Mesendoderm (in vitro differentiated cells): ENCODE measurements around the gene NXPE1.

ENCODE experiments used
- DNase-seq: peaks from one replicate; pipeline ENCODE4 v3.0.0; 2013
- H2AK5ac ChIP-seq: 2 replicates; pipeline ENCODE4 v1.6.1; 2013; ENCODE audit warnings: low read length, inconsistent platforms
- H2BK120ac ChIP-seq: 2 replicates; pipeline ENCODE4 v1.6.1; 2013; ENCODE audit warnings: low read depth, mild to moderate bottlenecking, low read length, moderate library complexity, mixed read lengths
- H2BK15ac ChIP-seq: replicated peaks from 2 replicates; pipeline ENCODE4 v1.6.1; 2013; ENCODE audit warnings: low read depth, mild to moderate bottlenecking, moderate library complexity
- H2BK5ac ChIP-seq: 2 replicates; pipeline ENCODE4 v1.6.1; 2013; ENCODE audit warnings: low read length, inconsistent platforms
- H3K18ac ChIP-seq: 2 replicates; pipeline ENCODE4 v1.6.1; 2013; ENCODE audit warnings: mild to moderate bottlenecking, low read length, mixed read lengths
- H3K23ac ChIP-seq: one replicate; pipeline ENCODE4 v1.6.1; 2013; ENCODE audit warnings: low read length
- H3K27ac ChIP-seq: 2 replicates; pipeline ENCODE4 v1.5.1; 2013; ENCODE audit warnings: low read depth, mild to moderate bottlenecking, inconsistent platforms, low read length, moderate library complexity
- H3K27me3 ChIP-seq: 2 replicates; pipeline ENCODE4 v1.6.1; 2013; ENCODE audit warnings: low read length, control low read depth, mild to moderate bottlenecking, inconsistent platforms; ENCODE audit not compliant: insufficient read depth, poor library complexity
- H3K36me3 ChIP-seq: 2 replicates; pipeline ENCODE4 v1.6.1; 2013; ENCODE audit warnings: low read length, inconsistent platforms; ENCODE audit not compliant: control insufficient read depth, insufficient read depth
- H3K4ac ChIP-seq: one replicate; pipeline ENCODE4 v1.6.1; 2013; ENCODE audit warnings: low read depth, mild to moderate bottlenecking, low read length, moderate library complexity
- H3K4me1 ChIP-seq: 2 replicates; pipeline ENCODE4 v1.6.1; 2013; ENCODE audit warnings: low read depth, low read length, inconsistent platforms; ENCODE audit not compliant: control insufficient read depth
- H3K4me2 ChIP-seq: 2 replicates; pipeline ENCODE4 v1.6.1; 2013; ENCODE audit warnings: low read length
- H3K4me3 ChIP-seq: 2 replicates; pipeline ENCODE4 v1.5.1; 2013; ENCODE audit warnings: mild to moderate bottlenecking, low read length
- H3K56ac ChIP-seq: one replicate; pipeline ENCODE4 v1.6.1; 2013; ENCODE audit warnings: low read length
- H3K79me1 ChIP-seq: 2 replicates; pipeline ENCODE4 v1.6.1; 2013; ENCODE audit warnings: low read length, inconsistent platforms
- H3K79me2 ChIP-seq: 2 replicates; pipeline ENCODE4 v1.6.1; 2013; ENCODE audit warnings: mild to moderate bottlenecking, low read length; ENCODE audit not compliant: control insufficient read depth, insufficient read depth
- H3K9ac ChIP-seq: 2 replicates; pipeline ENCODE4 v1.6.1; 2013; ENCODE audit warnings: low read length, inconsistent platforms
- H4K5ac ChIP-seq: one replicate; pipeline ENCODE4 v1.6.1; 2013; ENCODE audit warnings: low read length
- H4K8ac ChIP-seq: one replicate; pipeline ENCODE4 v1.6.1; 2013; ENCODE audit warnings: low read depth, mild to moderate bottlenecking, control low read depth, low read length, moderate library complexity
- WGBS: extraction: QIAGEN DNeasy Blood & Tissue Kit; methylation state at CpG from one replicate; pipeline ENCODE4 v1.1.7; 2013; ENCODE audit warnings: low lambda C conversion rate, missing lambda C conversion rate; ENCODE audit not compliant: insufficient coverage; ENCODE audit errors: extremely low coverage; 5-methylcytosine and 5-hydroxymethylcytosine counted together

The NXPE1 gene

DNA sequence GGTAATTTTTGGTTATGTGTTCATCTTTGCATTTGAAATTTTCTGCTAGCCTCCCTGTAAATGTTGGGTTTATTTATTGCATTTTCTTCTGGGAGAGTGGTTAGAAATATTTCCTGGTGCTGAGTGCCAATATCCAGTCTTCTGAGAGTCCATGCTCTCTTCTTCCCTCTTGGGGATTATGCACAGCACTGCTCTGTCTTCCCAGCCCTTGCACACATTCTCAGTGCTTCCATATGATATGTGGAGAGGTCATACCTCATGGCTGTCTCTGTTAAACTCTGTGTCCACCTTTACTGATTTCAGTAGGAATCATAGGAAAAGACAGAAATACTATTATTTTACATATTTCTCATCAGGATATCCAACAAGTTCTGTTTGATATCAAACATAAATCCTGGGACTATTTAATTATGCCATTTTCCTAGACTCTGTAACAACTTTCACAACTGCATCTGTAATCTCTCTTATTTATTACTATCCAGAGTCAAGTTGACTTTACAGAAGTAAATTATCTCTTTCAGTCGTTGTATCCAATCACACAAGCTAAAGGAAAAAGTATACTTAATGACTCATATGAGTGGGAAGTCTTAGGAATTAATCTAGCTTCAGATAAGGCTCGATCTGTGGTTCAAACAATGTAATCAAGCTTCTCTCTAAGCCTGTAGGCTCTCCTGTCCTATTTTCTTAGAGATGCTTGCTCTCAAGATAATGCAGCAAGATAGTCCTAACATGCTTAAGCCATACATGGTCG is 2.7 kb upstream of the NXPE1 start:
- Histone ChIP-seq H3K27ac (no peak overlapping the region), H2BK120ac (no peak overlapping the region), H3K4me2 (no peak overlapping the region), H2BK5ac (no peak overlapping the region), H3K18ac (no peak overlapping the region), H3K4me3 (no peak overlapping the region), H3K56ac (no peak overlapping the region), H3K36me3 (no peaks in the 10 kb centered on the region), H2BK15ac (no peak overlapping the region), H3K27me3 (no peaks in the 10 kb centered on the region), H3K79me2 (no peaks in the 10 kb centered on the region), H3K4ac (no peak overlapping the region), H3K4me1 (no peaks in the 10 kb centered on the region), H4K5ac (no peak overlapping the region), H3K9ac (no peak overlapping the region), H3K79me1 (no peaks in the 10 kb centered on the region), H2AK5ac (no peak overlapping the region), H4K8ac (no peak overlapping the region), H3K23ac (no peak overlapping the region)
- peak; percentile 18 for DNase-seq
- WGBS, result no CpG with 5 or more reads among the region's 3 CpGs

DNA sequence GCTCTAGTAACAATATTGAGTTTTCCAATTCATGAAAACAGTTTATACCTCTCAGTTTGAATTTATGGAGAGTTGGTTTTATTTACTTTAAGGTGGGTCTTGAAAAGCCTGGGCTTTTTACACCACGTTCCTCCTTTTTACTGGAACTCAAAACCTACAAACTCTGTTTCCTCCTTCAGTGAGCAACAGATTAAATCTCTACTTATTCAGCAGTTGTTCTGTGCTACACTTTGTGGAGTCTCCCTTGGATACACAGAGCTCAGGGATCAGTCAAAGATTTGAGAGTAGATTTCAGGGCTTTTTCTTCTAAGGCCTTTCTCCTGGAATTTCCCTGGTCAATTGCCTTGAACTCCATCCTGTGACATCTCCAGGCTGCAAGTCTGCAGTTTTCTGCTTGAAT is 3.5 kb downstream of the NXPE1 start:
- Histone ChIP-seq H4K5ac (no peak overlapping the region), H3K27ac (no peak overlapping the region)
- no CpG with 5 or more reads among the region's 1 CpG for WGBS

DNA sequence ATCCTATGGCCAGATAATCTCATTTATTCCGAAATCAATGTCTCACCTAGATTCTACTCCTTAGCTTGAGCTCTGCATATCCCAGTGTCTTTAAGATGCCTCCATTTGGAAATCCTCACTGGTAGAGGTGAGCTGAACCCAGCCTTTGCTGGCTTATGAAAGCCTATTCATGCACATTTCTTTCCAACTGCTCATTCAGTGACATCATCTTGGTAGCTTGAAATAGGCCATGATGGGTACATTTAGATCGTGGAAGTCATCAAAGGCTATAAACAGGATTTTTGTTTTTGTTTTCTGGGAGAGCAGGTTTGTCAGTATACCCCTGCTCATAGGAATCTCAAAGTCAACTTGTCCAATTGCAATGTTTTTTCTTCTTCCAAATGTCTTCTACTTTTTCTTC is 6.0 kb downstream of the NXPE1 start:
- Histone ChIP-seq H3K27me3 (no peaks in the 10 kb centered on the region), H4K8ac (no peak overlapping the region), H2BK120ac (no peak overlapping the region), H3K36me3 (no peaks in the 10 kb centered on the region), H3K9ac (no peak overlapping the region), H3K4me1 (no peaks in the 10 kb centered on the region), H3K18ac (no peak overlapping the region), H3K56ac (no peak overlapping the region), H2BK5ac (no peak overlapping the region), H4K5ac (no peak overlapping the region), H2BK15ac (no peak overlapping the region), H3K4me3 (no peak overlapping the region), H3K79me2 (no peaks in the 10 kb centered on the region), H3K23ac (no peak overlapping the region), H3K79me1 (no peaks in the 10 kb centered on the region), H3K27ac (no peak overlapping the region), H3K4me2 (no peak overlapping the region), H3K4ac (no peak overlapping the region), H2AK5ac (no peak overlapping the region)
- WGBS, result no CpG with 5 or more reads among the region's 2 CpGs
- DNase-seq, result no peak

More for the DNA sequence above, 3.5 kb downstream of the NXPE1 start:
- no peak overlapping the region for H2BK5ac ChIP-seq
- H3K4me2 ChIP-seq, result no peak overlapping the region
- no peak overlapping the region for H3K23ac ChIP-seq
- no peak overlapping the region for H3K18ac ChIP-seq
- H3K56ac ChIP-seq, result no peak overlapping the region
- no peak overlapping the region for H3K9ac ChIP-seq
- no peak overlapping the region for H3K4me3 ChIP-seq
- no peaks in the 10 kb centered on the region for H3K79me2 ChIP-seq
- no peaks in the 10 kb centered on the region for H3K36me3 ChIP-seq
- no peak overlapping the region for H2AK5ac ChIP-seq
- no peak overlapping the region for H2BK15ac ChIP-seq
- no peak for DNase-seq
- H3K79me1 ChIP-seq, result no peaks in the 10 kb centered on the region
- H3K4me1 ChIP-seq, result no peaks in the 10 kb centered on the region
- no peak overlapping the region for H2BK120ac ChIP-seq
- H3K4ac ChIP-seq, result no peak overlapping the region
- no peaks in the 10 kb centered on the region for H3K27me3 ChIP-seq
- H4K8ac ChIP-seq, result no peak overlapping the region

DNA sequence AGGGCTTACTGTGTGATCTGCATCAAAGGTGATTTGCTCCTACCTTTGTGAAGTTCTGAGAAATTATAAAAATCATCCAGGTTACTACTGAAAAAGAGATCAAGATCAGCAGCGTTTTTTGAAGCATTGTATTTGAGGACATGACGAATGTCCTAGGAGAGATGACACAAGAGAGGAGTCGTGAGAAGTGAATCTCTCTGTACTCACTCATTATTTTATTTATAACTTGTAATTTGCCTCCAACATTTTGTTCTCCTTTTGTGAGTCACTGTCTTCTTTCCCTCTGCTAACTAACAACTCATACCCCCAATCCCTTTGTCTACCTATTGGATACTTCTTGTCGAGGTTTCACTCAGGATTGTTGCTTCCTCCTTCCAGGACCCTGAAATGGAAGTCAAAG is 8.6 kb downstream of the NXPE1 start:
- no peaks in the 10 kb centered on the region for H3K27me3 ChIP-seq
- H4K8ac ChIP-seq, result no peak overlapping the region
- H3K36me3 ChIP-seq, result no peaks in the 10 kb centered on the region
- no peak for DNase-seq
- H3K4ac ChIP-seq, result no peak overlapping the region
- H2AK5ac ChIP-seq, result no peak overlapping the region
- no peak overlapping the region for H3K23ac ChIP-seq
- H3K56ac ChIP-seq, result no peak overlapping the region
- H3K79me2 ChIP-seq, result no peaks in the 10 kb centered on the region
- H3K27ac ChIP-seq, result no peak overlapping the region
- H3K79me1 ChIP-seq, result no peaks in the 10 kb centered on the region
- no peak overlapping the region for H2BK120ac ChIP-seq
- no peak overlapping the region for H3K9ac ChIP-seq
- H3K4me3 ChIP-seq, result no peak overlapping the region
- H2BK5ac ChIP-seq, result no peak overlapping the region
- no peak overlapping the region for H3K4me2 ChIP-seq
- WGBS, result no CpG with 5 or more reads among the region's 4 CpGs
- no peak overlapping the region for H2BK15ac ChIP-seq
- no peaks in the 10 kb centered on the region for H3K4me1 ChIP-seq
- H3K18ac ChIP-seq, result no peak overlapping the region
- no peak overlapping the region for H4K5ac ChIP-seq

DNA sequence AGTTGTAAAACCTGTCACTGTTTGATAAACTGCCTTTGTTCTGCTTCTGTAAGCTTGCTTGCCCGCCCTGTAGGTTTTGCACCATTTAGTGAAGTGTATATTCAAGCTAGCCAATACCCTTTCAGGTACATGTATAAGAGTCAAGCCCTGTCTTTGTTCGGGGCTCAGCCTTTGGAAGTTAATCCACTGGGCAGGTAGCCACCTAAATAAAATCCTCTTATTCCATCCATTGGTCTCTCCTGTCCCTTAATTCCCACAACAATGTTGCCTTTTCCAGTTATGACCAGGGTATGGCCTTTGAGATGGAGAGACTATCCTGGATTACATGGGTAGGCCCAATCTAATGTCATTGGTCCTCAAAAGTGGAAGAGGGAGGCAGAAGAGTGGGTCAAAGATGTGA is 34.0 kb downstream of the NXPE1 start:
- Histone ChIP-seq H3K79me2 (no peaks in the 10 kb centered on the region), H3K9ac (no peak overlapping the region), H3K56ac (no peak overlapping the region), H3K23ac (no peak overlapping the region), H3K79me1 (no peaks in the 10 kb centered on the region), H3K4me2 (no peak overlapping the region), H3K4me3 (no peak overlapping the region), H3K18ac (no peak overlapping the region), H3K27me3 (no peaks in the 10 kb centered on the region), H3K36me3 (no peaks in the 10 kb centered on the region), H4K5ac (no peak overlapping the region), H2AK5ac (no peak overlapping the region), H4K8ac (no peak overlapping the region), H2BK15ac (no peak overlapping the region), H2BK120ac (no peak overlapping the region), H3K4me1 (no peaks in the 10 kb centered on the region), H2BK5ac (no peak overlapping the region), H3K4ac (no peak overlapping the region), H3K27ac (no peak overlapping the region)
- no peak for DNase-seq
- no CpG with 5 or more reads among the region's 2 CpGs for WGBS

GRCh38 chr11:114524122-114524521 is 35.6 kb downstream of the NXPE1 start:
- Histone ChIP-seq H3K56ac (no peak overlapping the region), H3K4me2 (no peak overlapping the region), H3K9ac (no peak overlapping the region), H3K4me1 (no peaks in the 10 kb centered on the region), H3K36me3 (no peaks in the 10 kb centered on the region), H2BK15ac (no peak overlapping the region), H3K4me3 (no peak overlapping the region), H4K8ac (no peak overlapping the region), H3K27ac (no peak overlapping the region), H2BK5ac (no peak overlapping the region), H3K4ac (no peak overlapping the region), H3K79me2 (no peaks in the 10 kb centered on the region), H2BK120ac (no peak overlapping the region), H2AK5ac (no peak overlapping the region), H3K27me3 (no peaks in the 10 kb centered on the region), H3K23ac (no peak overlapping the region), H4K5ac (no peak overlapping the region), H3K79me1 (no peaks in the 10 kb centered on the region), H3K18ac (no peak overlapping the region)
- WGBS, result no CpG with 5 or more reads among the region's 1 CpG
- no peak for DNase-seq
